Measurements from ENCODE around the gene GPR142.

DNA sequence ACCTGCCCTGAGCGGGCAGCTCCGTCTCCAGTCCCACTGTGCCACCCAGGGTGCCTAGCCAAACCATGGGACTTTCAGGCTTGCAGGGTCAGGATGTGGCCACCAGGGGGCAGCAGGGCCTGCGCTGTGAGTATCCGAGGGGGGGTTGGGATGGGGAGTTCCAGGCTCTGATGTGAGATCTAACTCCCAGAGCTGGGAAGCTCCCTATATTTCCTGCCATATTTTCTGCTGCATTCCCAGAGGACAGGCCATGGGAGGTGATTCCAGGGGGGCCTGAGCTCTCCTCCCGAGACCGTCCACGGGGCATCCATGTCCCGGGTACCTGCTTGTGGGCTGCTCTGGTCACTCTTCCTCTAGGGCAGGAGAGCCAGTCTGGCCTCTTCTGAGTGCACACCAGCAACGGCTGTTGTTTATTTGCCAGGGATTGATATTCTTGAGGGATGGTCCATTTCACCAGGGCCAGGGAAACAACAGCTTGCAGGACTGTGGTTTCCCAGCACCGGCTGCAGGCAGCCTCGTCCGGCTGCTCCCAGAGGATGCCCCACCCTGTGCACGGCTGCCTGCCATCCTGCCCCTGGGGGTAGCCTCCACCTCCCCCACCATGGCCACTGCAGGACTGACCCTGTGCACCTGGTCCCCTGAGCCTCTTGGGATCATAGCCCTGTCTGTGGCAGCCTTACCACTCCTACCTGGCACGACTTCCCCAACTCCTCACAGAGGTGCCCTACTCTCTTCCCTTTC is 1.2 kb downstream of the GPR142 start:
- TF ChIP-seq EZH2 (IDR thresholded peaks at IDR 0.05; ENCODE audit: insufficient read depth, poor library complexity, severe bottlenecking) (no peak), EZH2phosphoT487 (IDR thresholded peaks at IDR 0.05; ENCODE audit: insufficient read depth, low read depth) (no peak)
